HEK293T (cell line): Measurements from ENCODE around the gene HMBS.
A peak's percentile ranks its signal among the peaks of the same experiment; 100 is the strongest.

ENCODE experiments used
- CTCF ChIA-PET: fragments of 350-600 bp; formaldehyde crosslinking; extraction: SDS; loops from one replicate; lab custom pipeline; 2021; ENCODE audit warnings: antibody characterized with exemption, inconsistent platforms; lab: Yijun Ruan, JAX
- POLR2A ChIA-PET: fragments of 350-600 bp; formaldehyde crosslinking; extraction: SDS; loops from one replicate; lab custom pipeline; 2020; ENCODE audit warnings: antibody characterized with exemption, inconsistent platforms; lab: Yijun Ruan, JAX
- DNase-seq: peaks from one replicate; pipeline ENCODE4 v3.0.0; 2012; ENCODE audit warnings: mixed read lengths; ENCODE audit errors: extremely low spot score
- ARNT ChIP-seq: fragments of 450-650 bp; IDR thresholded peaks from 2 replicates; pipeline ENCODE4 v1.6.1; 2017; ENCODE audit warnings: mild to moderate bottlenecking
- BHLHE40 ChIP-seq: fragments of 450-650 bp; IDR thresholded peaks from 2 replicates; pipeline ENCODE4 v1.6.1; 2016; ENCODE audit warnings: mild to moderate bottlenecking, moderate library complexity, borderline replicate concordance
- CTBP1 ChIP-seq: fragments of 450-650 bp; IDR thresholded peaks from 2 replicates; pipeline ENCODE4 v1.6.1; 2016; ENCODE audit warnings: borderline replicate concordance
- ELF4 ChIP-seq: fragments of 450-650 bp; IDR thresholded peaks from 2 replicates; pipeline ENCODE4 v1.6.1; 2017; ENCODE audit warnings: antibody characterized with exemption
- FOXA1 ChIP-seq: fragments of 450-650 bp; IDR thresholded peaks from 2 replicates; pipeline ENCODE4 v1.6.1; 2016; ENCODE audit warnings: mild to moderate bottlenecking
- FOXK2 ChIP-seq: fragments of 450-650 bp; IDR thresholded peaks from 2 replicates; pipeline ENCODE4 v1.6.1; 2016; ENCODE audit warnings: mild to moderate bottlenecking
- FOXM1 ChIP-seq: fragments of 450-650 bp; IDR thresholded peaks from 2 replicates; pipeline ENCODE4 v1.6.1; 2017; ENCODE audit warnings: mild to moderate bottlenecking, borderline replicate concordance
- HDGF ChIP-seq: fragments of 450-650 bp; IDR thresholded peaks from 2 replicates; pipeline ENCODE4 v1.6.1; 2017; ENCODE audit warnings: antibody characterized with exemption, borderline replicate concordance
- L3MBTL2 ChIP-seq: fragments of 450-650 bp; conservative IDR thresholded peaks from 2 replicates; pipeline ENCODE4 v1.6.1; 2016; ENCODE audit warnings: mild to moderate bottlenecking
- LEF1 ChIP-seq: fragments of 450-650 bp; IDR thresholded peaks from 2 replicates; pipeline ENCODE4 v1.6.1; 2017; ENCODE audit warnings: mild to moderate bottlenecking, borderline replicate concordance
- NFRKB ChIP-seq: fragments of 450-650 bp; IDR thresholded peaks from 2 replicates; pipeline ENCODE4 v1.6.1; 2016; ENCODE audit warnings: mild to moderate bottlenecking, moderate library complexity
- PKNOX1 ChIP-seq: fragments of 450-650 bp; IDR thresholded peaks from 2 replicates; pipeline ENCODE4 v1.6.1; 2016
- SP1 ChIP-seq: fragments of 450-650 bp; IDR thresholded peaks from 2 replicates; pipeline ENCODE4 v1.6.1; 2017
- SUZ12 ChIP-seq: fragments of 450-650 bp; IDR thresholded peaks from 2 replicates; pipeline ENCODE4 v1.6.1; 2016; ENCODE audit warnings: mild to moderate bottlenecking
- TARDBP ChIP-seq: fragments of 450-650 bp; IDR thresholded peaks from 2 replicates; pipeline ENCODE4 v1.6.1; 2016
- ZNF384 ChIP-seq: fragments of 450-650 bp; IDR thresholded peaks from 2 replicates; pipeline ENCODE4 v1.6.1; 2016

Gene HMBS

GRCh38 chr11:119062779-119063178 lies 21.9 kb upstream of the HMBS start:
- no peak for DNase-seq
- POLR2A ChIA-PET, result interaction anchor here (0.7 to 1.2 kb wide), 2 partner anchors 33 to 44 kb away, joined by 3 to 4 read pairs; partner anchors contain the start of genes RPS25 and TRAPPC4
- CTCF ChIA-PET, result no interaction called here
- TF ChIP-seq ELF4, result no peak
- TF ChIP-seq CTBP1, result no peak
- TF ChIP-seq FOXM1, result no peak
- TF ChIP-seq HDGF, result no peak
- no peak for TF ChIP-seq TARDBP
- no peak for TF ChIP-seq NFRKB
- TF ChIP-seq ARNT, result no peak
- no peak for TF ChIP-seq SUZ12
- TF ChIP-seq PKNOX1, result no peak
- TF ChIP-seq LEF1, result no peak
- no peak for TF ChIP-seq FOXA1
- no peak for TF ChIP-seq L3MBTL2
- TF ChIP-seq BHLHE40, result no peak
- no peak for TF ChIP-seq FOXK2
- no peak for TF ChIP-seq ZNF384
- no peak for TF ChIP-seq SP1

GRCh38 chr11:119065369-119065768 lies 19.3 kb upstream of the HMBS start:
- CTCF ChIA-PET, result interaction anchor here (0.7 to 0.8 kb wide), 2 partner anchors 9 to 273 kb away, joined by 3 to 4 read pairs; partner anchors contain the start of gene HYOU1
- DNase-seq, result peak; percentile 39

GRCh38 chr11:119067371-119068222 lies 17.1 kb upstream of the HMBS start, which contains the start of gene VPS11:
Gene VPS11 (plus strand): TSS chr11:119067818. CDS start chr11:119067824, 6 bp downstream.
- no peak for TF ChIP-seq ZNF384
- TF ChIP-seq NFRKB, result 0 out of 2 replicates have a peak, but pooled peaks have one; percentile 32
- no peak for TF ChIP-seq FOXM1
- no peak for TF ChIP-seq CTBP1
- TF ChIP-seq HDGF, result no peak
- no peak for TF ChIP-seq FOXK2
- peak; percentile 74 for TF ChIP-seq ELF4
- peak; percentile 76 for TF ChIP-seq L3MBTL2
- no peak for TF ChIP-seq SUZ12
- no peak; the same call in 1 of the 2 replicates for TF ChIP-seq LEF1
- no peak for TF ChIP-seq BHLHE40
- peak; percentile 70 for TF ChIP-seq PKNOX1
- no peak for TF ChIP-seq TARDBP
- ChIA-PET CTCF (interaction anchor here (1.0 kb wide), 1 partner anchor 11 kb away, joined by 4 read pairs; the partner anchor contains the start of gene HYOU1), POLR2A (interaction anchor here (0.8 to 2.8 kb wide), 14 partner anchors 10 to 255 kb away, joined by 3 to 28 read pairs (median 5); partner anchors contain the start of genes C2CD2L, DPAGT1, HINFP and HMBS)
- peak; percentile 98 for DNase-seq

More at GRCh38 chr11:119065369-119065768, 19.3 kb upstream of the HMBS start:
- POLR2A ChIA-PET, result interaction anchor here (1.0 to 1.5 kb wide), 3 partner anchors 19 to 68 kb away, joined by 3 to 6 read pairs (median 4); partner anchors contain the start of gene HMBS
- TF ChIP-seq FOXM1 (no peak), HDGF (no peak), ARNT (no peak), ZNF384 (no peak), ELF4 (no peak), L3MBTL2 (no peak), FOXK2 (no peak), CTBP1 (no peak), TARDBP (no peak), BHLHE40 (no peak)

GRCh38 chr11:119077839-119078238 lies 6.8 kb upstream of the HMBS start:
- ChIA-PET CTCF (no interaction called here), POLR2A (interaction anchor here (2.2 kb wide), 2 partner anchors 10 to 17 kb away, joined by 11 read pairs; partner anchors contain the start of gene VPS11)

More at GRCh38 chr11:119077839-119078238, 6.8 kb upstream of the HMBS start:
- DNase-seq, result no peak
- no peak for TF ChIP-seq FOXA1
- no peak for TF ChIP-seq PKNOX1
- TF ChIP-seq NFRKB, result no peak
- no peak for TF ChIP-seq FOXK2
- TF ChIP-seq ARNT, result no peak
- TF ChIP-seq CTBP1, result no peak
- TF ChIP-seq FOXM1, result no peak
- TF ChIP-seq ELF4, result no peak
